SH-SY5Y (cell line): Measurements from ENCODE around the gene NUFIP1.
A peak's percentile ranks its signal among the peaks of the same experiment; 100 is the strongest.

Experiments used
- GATA2 ChIP-seq: IDR thresholded peaks from 2 replicates; pipeline ENCODE4 v1.6.1; 2011; ENCODE audit warnings: mild to moderate bottlenecking, low read depth, low read length
- GATA3 ChIP-seq: IDR thresholded peaks from 2 replicates; pipeline ENCODE4 v1.6.1; 2011; ENCODE audit warnings: low read depth, mild to moderate bottlenecking, low read length, moderate library complexity

- peak; percentile 13; the same call in 1 of the 2 replicates for TF ChIP-seq GATA2
- TF ChIP-seq GATA3 = no peak
These were observed at the start of gene NUFIP1, which contains the start of gene GPALPP1 for GRCh38 chr13:44989071-44989889.
